Measurements from ENCODE around the gene KLK3.

KLK3 gene

DNA sequence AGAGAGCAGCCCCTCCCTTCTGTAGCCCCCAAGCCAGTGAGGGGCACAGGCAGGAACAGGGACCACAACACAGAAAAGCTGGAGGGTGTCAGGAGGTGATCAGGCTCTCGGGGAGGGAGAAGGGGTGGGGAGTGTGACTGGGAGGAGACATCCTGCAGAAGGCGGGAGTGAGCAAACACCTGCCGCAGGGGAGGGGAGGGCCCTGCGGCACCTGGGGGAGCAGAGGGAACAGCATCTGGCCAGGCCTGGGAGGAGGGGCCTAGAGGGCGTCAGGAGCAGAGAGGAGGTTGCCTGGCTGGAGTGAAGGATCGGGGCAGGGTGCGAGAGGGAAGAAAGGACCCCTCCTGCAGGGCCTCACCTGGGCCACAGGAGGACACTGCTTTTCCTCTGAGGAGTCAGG, 4.2 kb downstream of the KLK3 start:
- Histone ChIP-seq H3K4me1 (ENCODE audit: control insufficient read depth in 1 of 2, insufficient read depth in 1 of 2, low read depth in 1 of 2, low read length in 1 of 2) (no peaks in the 10 kb centered on the region), H3K9me3 (no peaks in the 10 kb centered on the region), H3K36me3 (no peaks in the 10 kb centered on the region), H3K27me3 (peaks cover 52% of the 10 kb centered on the region), H3K27ac (no peak overlapping the region), H3K4me3 (ENCODE audit: low read depth in 1 of 2, low read length in 1 of 2) (no peak overlapping the region)
- TF ChIP-seq, protein P1, sequence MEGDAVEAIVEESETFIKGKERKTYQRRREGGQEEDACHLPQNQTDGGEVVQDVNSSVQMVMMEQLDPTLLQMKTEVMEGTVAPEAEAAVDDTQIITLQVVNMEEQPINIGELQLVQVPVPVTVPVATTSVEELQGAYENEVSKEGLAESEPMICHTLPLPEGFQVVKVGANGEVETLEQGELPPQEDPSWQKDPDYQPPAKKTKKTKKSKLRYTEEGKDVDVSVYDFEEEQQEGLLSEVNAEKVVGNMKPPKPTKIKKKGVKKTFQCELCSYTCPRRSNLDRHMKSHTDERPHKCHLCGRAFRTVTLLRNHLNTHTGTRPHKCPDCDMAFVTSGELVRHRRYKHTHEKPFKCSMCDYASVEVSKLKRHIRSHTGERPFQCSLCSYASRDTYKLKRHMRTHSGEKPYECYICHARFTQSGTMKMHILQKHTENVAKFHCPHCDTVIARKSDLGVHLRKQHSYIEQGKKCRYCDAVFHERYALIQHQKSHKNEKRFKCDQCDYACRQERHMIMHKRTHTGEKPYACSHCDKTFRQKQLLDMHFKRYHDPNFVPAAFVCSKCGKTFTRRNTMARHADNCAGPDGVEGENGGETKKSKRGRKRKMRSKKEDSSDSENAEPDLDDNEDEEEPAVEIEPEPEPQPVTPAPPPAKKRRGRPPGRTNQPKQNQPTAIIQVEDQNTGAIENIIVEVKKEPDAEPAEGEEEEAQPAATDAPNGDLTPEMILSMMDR (IDR thresholded peaks at IDR 0.05): no peak

GRCh38 chr19:50859849-50860248, 5.1 kb downstream of the KLK3 start:
- Histone ChIP-seq H3K4me3 (ENCODE audit: low read depth in 1 of 2, low read length in 1 of 2) (no peak overlapping the region), H3K27me3 (peaks cover 53% of the 10 kb centered on the region), H3K9me3 (no peaks in the 10 kb centered on the region), H3K36me3 (no peaks in the 10 kb centered on the region), H3K27ac (no peak overlapping the region), H3K4me1 (ENCODE audit: control insufficient read depth in 1 of 2, insufficient read depth in 1 of 2, low read depth in 1 of 2, low read length in 1 of 2) (no peaks in the 10 kb centered on the region)
- TF ChIP-seq, protein P1 (IDR thresholded peaks at IDR 0.05): no peak

DNA sequence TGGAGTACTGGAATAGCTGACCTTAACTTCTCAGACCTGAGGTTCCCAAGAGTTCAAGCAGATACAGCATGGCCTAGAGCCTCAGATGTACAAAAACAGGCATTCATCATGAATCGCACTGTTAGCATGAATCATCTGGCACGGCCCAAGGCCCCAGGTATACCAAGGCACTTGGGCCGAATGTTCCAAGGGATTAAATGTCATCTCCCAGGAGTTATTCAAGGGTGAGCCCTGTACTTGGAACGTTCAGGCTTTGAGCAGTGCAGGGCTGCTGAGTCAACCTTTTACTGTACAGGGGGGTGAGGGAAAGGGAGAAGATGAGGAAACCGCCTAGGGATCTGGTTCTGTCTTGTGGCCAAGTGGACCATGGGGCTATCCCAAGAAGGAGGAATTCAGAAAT, 6.3 kb downstream of the KLK3 start:
- Histone ChIP-seq H3K9me3 (no peaks in the 10 kb centered on the region), H3K27ac (no peak overlapping the region), H3K27me3 (peaks cover 52% of the 10 kb centered on the region), H3K4me3 (ENCODE audit: low read depth in 1 of 2, low read length in 1 of 2) (no peak overlapping the region), H3K36me3 (no peaks in the 10 kb centered on the region), H3K4me1 (ENCODE audit: control insufficient read depth in 1 of 2, insufficient read depth in 1 of 2, low read depth in 1 of 2, low read length in 1 of 2) (no peaks in the 10 kb centered on the region)
- TF ChIP-seq, protein P1 (IDR thresholded peaks at IDR 0.05): no peak

- H3K27me3 ChIP-seq: peaks cover 48% of the 10 kb centered on the region
- no peaks in the 10 kb centered on the region for H3K4me1 ChIP-seq (ENCODE audit: control insufficient read depth in 1 of 2, insufficient read depth in 1 of 2, low read depth in 1 of 2, low read length in 1 of 2)
- no peaks in the 10 kb centered on the region for H3K36me3 ChIP-seq
- no peak overlapping the region for H3K27ac ChIP-seq
- no peaks in the 10 kb centered on the region for H3K9me3 ChIP-seq
- TF ChIP-seq, protein P1 (IDR thresholded peaks at IDR 0.05): no peak
- no peak overlapping the region for H3K4me3 ChIP-seq (ENCODE audit: low read depth in 1 of 2, low read length in 1 of 2)
Measured at GRCh38 chr19:50861496-50862286, 7.0 kb downstream of the KLK3 start.

DNA sequence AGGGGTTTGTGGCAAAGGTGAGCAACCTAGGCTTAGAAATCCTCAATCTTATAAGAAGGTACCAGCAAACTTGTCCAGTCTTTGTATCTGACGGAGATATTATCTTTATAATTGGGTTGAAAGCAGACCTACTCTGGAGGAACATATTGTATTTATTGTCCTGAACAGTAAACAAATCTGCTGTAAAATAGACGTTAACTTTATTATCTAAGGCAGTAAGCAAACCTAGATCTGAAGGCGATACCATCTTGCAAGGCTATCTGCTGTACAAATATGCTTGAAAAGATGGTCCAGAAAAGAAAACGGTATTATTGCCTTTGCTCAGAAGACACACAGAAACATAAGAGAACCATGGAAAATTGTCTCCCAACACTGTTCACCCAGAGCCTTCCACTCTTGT, 14.8 kb downstream of the KLK3 start:
- TF ChIP-seq, protein P1 (IDR thresholded peaks at IDR 0.05): no peak
- H3K36me3 ChIP-seq: no peaks in the 10 kb centered on the region
- no peak overlapping the region for H3K27ac ChIP-seq
- H3K27me3 ChIP-seq: peaks cover 52% of the 10 kb centered on the region
- no peaks in the 10 kb centered on the region for H3K9me3 ChIP-seq
- H3K4me1 ChIP-seq (ENCODE audit: control insufficient read depth in 1 of 2, insufficient read depth in 1 of 2, low read depth in 1 of 2, low read length in 1 of 2): no peaks in the 10 kb centered on the region
- H3K4me3 ChIP-seq (ENCODE audit: low read depth in 1 of 2, low read length in 1 of 2): no peak overlapping the region
